ENCODE data around the gene GRIN3B. TPM values are rescaled to one million over a fixed set of nuclear protein-coding genes. Genes with fewer than 3 reads are reported as not detected.

The GRIN3B gene
- total and polyA plus RNA-seq, 2 of the 4 experiments (the other 2 are of a cell fraction), result under 0.01 to 0.91 TPM

DNA sequence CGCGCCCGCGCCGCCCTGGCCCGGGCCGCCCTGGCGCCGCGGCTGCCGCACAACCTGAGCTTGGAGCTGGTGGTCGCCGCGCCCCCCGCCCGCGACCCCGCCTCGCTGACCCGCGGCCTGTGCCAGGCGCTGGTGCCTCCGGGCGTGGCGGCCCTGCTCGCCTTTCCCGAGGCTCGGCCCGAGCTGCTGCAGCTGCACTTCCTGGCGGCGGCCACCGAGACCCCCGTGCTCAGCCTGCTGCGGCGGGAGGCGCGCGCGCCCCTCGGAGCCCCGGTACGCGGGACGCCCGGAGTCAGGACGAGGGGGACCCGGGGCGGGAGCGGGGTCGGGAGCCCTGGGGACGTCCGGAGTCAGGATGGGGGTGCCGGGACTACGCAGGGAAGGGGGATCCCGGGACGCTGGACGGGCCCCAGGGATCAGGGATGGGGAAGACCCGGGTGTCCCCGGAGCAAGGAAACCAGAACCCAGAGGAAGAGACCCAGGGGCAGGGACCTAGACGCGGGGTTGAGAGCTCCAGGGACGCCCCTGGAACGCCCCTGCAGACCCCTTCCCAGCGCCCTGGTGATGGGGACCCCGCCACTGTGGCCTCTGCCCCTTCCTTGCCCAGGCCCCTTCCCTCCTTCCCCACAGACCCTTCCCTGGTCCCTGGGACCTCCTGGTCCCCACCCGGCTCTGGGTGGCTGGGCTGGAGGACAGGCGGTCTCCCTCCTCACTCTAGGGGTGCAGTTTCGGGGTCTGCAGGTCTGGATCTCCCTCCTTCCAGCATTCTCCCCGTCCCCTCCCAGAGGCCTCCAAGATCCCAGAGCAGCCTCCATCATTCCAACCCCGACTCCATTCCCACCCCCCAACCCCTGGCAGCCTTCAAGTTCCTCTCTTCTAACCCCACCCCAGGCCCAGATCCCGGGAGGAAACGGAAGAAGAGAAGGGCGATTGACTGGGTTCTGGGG, 645 bp downstream of the GRIN3B start (continued):
- TF ChIP-seq, protein P1, sequence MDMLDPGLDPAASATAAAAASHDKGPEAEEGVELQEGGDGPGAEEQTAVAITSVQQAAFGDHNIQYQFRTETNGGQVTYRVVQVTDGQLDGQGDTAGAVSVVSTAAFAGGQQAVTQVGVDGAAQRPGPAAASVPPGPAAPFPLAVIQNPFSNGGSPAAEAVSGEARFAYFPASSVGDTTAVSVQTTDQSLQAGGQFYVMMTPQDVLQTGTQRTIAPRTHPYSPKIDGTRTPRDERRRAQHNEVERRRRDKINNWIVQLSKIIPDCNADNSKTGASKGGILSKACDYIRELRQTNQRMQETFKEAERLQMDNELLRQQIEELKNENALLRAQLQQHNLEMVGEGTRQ (IDR thresholded peaks at IDR 0.05; ENCODE audit: low read depth, low read length), result no peak
- TF ChIP-seq NFE2L2 (IDR thresholded peaks at IDR 0.05; ENCODE audit: low read depth, low read length), result no peak

Measured in IMR-90 (cell line).